Measurements from ENCODE around the gene NYNRIN.

NYNRIN gene

GRCh38 chr14:24382064-24382371, 16.8 kb upstream of the NYNRIN start:
- Histone ChIP-seq H3K4me2 (ENCODE audit: low read depth, low read length, poor library complexity, severe bottlenecking) (no peak overlapping the region), H4K20me1 (ENCODE audit: insufficient read depth, low read length, poor library complexity, severe bottlenecking) (no peaks in the 10 kb centered on the region), H3K9me2 (replicated peaks; ENCODE audit: low read depth, low read length) (no peaks in the 10 kb centered on the region), H3K9ac (ENCODE audit: low read depth, low read length, poor library complexity, severe bottlenecking) (no peak overlapping the region), H2AFZ (ENCODE audit: low read length) (no peak overlapping the region), H3K4me1 (ENCODE audit: insufficient read depth, low read length, poor library complexity, severe bottlenecking) (peaks cover 11% of the 10 kb centered on the region), H3K4me3 (ENCODE audit: low read length, poor library complexity, severe bottlenecking) (no peak overlapping the region), H3K9me3 (ENCODE audit: insufficient read depth, low read depth, low read length) (no peaks in the 10 kb centered on the region), H3K36me3 (ENCODE audit: insufficient read depth, low read length) (no peaks in the 10 kb centered on the region), H3F3A (ENCODE audit: low read depth) (no peaks in the 10 kb centered on the region), H3K79me2 (ENCODE audit: insufficient read depth, low read length) (no peaks in the 10 kb centered on the region), H3K27me3 (ENCODE audit: insufficient read depth, low read length, poor library complexity, severe bottlenecking) (no peaks in the 10 kb centered on the region)
- TF ChIP-seq, protein P1, sequence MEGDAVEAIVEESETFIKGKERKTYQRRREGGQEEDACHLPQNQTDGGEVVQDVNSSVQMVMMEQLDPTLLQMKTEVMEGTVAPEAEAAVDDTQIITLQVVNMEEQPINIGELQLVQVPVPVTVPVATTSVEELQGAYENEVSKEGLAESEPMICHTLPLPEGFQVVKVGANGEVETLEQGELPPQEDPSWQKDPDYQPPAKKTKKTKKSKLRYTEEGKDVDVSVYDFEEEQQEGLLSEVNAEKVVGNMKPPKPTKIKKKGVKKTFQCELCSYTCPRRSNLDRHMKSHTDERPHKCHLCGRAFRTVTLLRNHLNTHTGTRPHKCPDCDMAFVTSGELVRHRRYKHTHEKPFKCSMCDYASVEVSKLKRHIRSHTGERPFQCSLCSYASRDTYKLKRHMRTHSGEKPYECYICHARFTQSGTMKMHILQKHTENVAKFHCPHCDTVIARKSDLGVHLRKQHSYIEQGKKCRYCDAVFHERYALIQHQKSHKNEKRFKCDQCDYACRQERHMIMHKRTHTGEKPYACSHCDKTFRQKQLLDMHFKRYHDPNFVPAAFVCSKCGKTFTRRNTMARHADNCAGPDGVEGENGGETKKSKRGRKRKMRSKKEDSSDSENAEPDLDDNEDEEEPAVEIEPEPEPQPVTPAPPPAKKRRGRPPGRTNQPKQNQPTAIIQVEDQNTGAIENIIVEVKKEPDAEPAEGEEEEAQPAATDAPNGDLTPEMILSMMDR (conservative IDR thresholded peaks at IDR 0.05; ENCODE audit: low read length) = no peak
- TF ChIP-seq EZH2phosphoT487 (IDR thresholded peaks at IDR 0.05; ENCODE audit: borderline replicate concordance) = no peak

DNA sequence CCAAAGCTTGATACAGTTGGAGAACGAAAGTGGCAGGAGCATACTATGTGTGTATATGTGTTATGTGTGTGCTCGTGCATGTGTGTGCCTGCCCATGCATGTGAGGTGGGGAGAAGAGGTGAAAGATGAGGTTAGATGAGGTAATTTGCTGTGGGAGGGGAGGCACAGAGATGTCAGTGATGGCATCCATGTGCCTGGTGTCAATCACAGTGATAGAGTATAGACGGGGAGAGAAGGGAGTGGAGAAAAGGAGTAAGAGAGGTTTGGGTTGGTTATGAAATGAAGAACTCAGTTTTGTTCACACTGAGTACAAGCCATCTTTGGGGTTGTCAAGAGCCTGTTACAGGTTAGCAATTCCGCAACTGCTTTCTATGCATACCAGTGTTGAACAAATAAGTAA, 14.6 kb upstream of the NYNRIN start:
- no peaks in the 10 kb centered on the region for H3K79me2 ChIP-seq (ENCODE audit: insufficient read depth, low read length)
- H3K27me3 ChIP-seq (ENCODE audit: insufficient read depth, low read length, poor library complexity, severe bottlenecking) = no peaks in the 10 kb centered on the region
- H3F3A ChIP-seq (ENCODE audit: low read depth) = no peaks in the 10 kb centered on the region
- no peak overlapping the region for H3K9ac ChIP-seq (ENCODE audit: low read depth, low read length, poor library complexity, severe bottlenecking)
- H3K36me3 ChIP-seq (ENCODE audit: insufficient read depth, low read length) = no peaks in the 10 kb centered on the region
- H4K20me1 ChIP-seq (ENCODE audit: insufficient read depth, low read length, poor library complexity, severe bottlenecking) = no peaks in the 10 kb centered on the region
- H2AFZ ChIP-seq (ENCODE audit: low read length) = no peak overlapping the region
- no peaks in the 10 kb centered on the region for H3K9me3 ChIP-seq (ENCODE audit: insufficient read depth, low read depth, low read length)
- no peak overlapping the region for H3K4me2 ChIP-seq (ENCODE audit: low read depth, low read length, poor library complexity, severe bottlenecking)
- no peaks in the 10 kb centered on the region for H3K4me1 ChIP-seq (ENCODE audit: insufficient read depth, low read length, poor library complexity, severe bottlenecking)
- H3K4me3 ChIP-seq (ENCODE audit: low read length, poor library complexity, severe bottlenecking) = no peak overlapping the region
- no peaks in the 10 kb centered on the region for H3K9me2 ChIP-seq (replicated peaks; ENCODE audit: low read depth, low read length)
- TF ChIP-seq, protein P1 (conservative IDR thresholded peaks at IDR 0.05; ENCODE audit: low read length) = no peak
- no peak for TF ChIP-seq EZH2phosphoT487 (IDR thresholded peaks at IDR 0.05; ENCODE audit: borderline replicate concordance)

DNA sequence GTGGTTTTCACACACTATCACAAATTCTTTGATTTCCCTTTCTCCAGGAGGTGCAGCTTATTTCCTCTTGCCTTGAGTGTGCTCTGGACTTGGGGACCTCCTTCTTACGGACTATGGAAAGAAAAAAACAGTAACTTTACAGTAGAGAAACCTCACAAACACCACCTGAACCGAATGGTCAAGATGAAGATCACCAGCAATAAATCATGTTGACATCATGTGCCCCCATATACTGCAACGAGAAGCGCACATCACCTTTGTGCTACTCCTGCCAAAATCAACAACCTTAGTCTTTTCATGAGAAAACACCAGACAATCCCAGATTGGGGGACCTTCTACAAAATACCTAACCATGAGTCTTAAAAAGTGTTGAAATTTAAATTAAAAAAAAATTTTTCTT, 13.3 kb upstream of the NYNRIN start:
- Histone ChIP-seq H4K20me1 (ENCODE audit: insufficient read depth, low read length, poor library complexity, severe bottlenecking) (no peaks in the 10 kb centered on the region), H2AFZ (ENCODE audit: low read length) (no peak overlapping the region), H3K9ac (ENCODE audit: low read depth, low read length, poor library complexity, severe bottlenecking) (no peak overlapping the region), H3K9me3 (ENCODE audit: insufficient read depth, low read depth, low read length) (no peaks in the 10 kb centered on the region), H3K4me1 (ENCODE audit: insufficient read depth, low read length, poor library complexity, severe bottlenecking) (peaks cover 4% of the 10 kb centered on the region), H3K36me3 (ENCODE audit: insufficient read depth, low read length) (no peaks in the 10 kb centered on the region), H3K79me2 (ENCODE audit: insufficient read depth, low read length) (no peaks in the 10 kb centered on the region), H3F3A (ENCODE audit: low read depth) (no peaks in the 10 kb centered on the region), H3K9me2 (replicated peaks; ENCODE audit: low read depth, low read length) (no peaks in the 10 kb centered on the region), H3K4me3 (ENCODE audit: low read length, poor library complexity, severe bottlenecking) (no peak overlapping the region), H3K27me3 (ENCODE audit: insufficient read depth, low read length, poor library complexity, severe bottlenecking) (no peaks in the 10 kb centered on the region), H3K4me2 (ENCODE audit: low read depth, low read length, poor library complexity, severe bottlenecking) (no peak overlapping the region)
- TF ChIP-seq, protein P1 (conservative IDR thresholded peaks at IDR 0.05; ENCODE audit: low read length) = no peak
- TF ChIP-seq EZH2phosphoT487 (IDR thresholded peaks at IDR 0.05; ENCODE audit: borderline replicate concordance) = no peak

All from Loucy (cell line).